NCI-H2171 (cell line): ENCODE measurements around the gene DCLK2.
"Not testable (repeated sequence)": the region's sequence is repeated elsewhere in the genome, so short reads cannot be mapped to it uniquely, and the experiment has no call there.

ENCODE experiments used
- DNase-seq: peaks from one replicate; lab custom pipeline; 2025; lab: John Stamatoyannopoulos, UW

DCLK2 gene

GRCh38 chr4:150152766-150153165, 74.5 kb downstream of the DCLK2 start:
- no peak for DNase-seq

DNA sequence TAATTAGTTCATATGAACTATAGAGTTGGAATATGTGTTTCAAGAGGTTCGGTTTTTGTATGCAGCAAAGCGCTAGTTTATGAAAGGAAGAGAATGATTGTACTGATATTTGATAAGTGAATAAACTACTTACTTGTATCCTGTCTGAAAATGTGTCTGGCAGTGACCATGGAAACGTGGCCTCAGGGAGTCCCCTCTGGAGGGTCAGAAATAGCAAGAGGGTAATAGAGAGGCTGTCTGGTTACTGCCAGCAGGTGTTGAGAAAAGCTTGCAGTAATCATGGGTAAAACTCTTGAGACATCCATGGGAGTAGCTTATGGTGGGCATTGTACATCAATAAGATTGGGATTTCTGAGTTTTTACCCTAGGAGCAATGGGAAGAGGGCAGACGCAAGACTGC, 77.1 kb downstream of the DCLK2 start:
- DNase-seq = no peak

- no peak for DNase-seq
Measured at GRCh38 chr4:150156543-150156942, 78.3 kb downstream of the DCLK2 start.

DNA sequence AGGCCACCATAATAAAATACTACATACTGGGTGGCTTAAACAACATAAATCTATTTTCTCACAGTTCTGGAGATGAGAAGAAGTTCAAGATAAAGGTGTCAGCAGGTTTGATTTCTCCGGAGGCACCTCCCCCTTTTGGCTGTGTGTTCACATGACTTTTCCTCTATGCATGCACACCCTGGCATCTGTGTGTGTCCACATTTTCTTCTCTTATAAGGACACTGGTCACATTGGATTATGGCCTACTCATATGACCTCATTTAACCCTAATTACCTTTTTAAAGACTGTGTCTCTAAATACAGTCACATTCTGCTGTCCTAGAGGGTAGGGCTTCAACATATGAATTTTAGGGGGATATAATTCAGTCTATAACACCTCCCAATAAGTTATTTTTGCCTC, 79.8 kb downstream of the DCLK2 start:
- no peak for DNase-seq

- no peak for DNase-seq
Measured at GRCh38 chr4:150160473-150160872, 82.2 kb downstream of the DCLK2 start.

DNA sequence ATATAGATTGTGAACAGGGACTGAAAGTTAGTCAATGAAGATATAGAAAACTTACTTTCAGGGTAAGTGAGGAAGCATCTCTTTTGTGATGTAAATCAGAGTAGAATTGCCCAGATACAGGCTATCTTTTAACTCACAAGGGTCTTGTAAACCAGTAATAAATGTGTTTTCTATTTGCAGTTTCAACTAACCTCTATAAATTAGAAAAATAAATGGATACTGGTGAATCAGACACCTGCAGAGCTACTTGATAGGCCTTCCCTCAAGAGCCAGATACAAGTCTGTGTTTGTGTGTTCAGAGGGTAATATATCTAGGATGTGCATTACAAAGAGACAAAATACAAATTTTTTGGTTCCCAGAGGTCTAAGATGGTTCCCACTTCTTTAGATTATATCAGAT, 82.9 kb downstream of the DCLK2 start:
- DNase-seq = no peak

- not testable (repeated sequence) for DNase-seq
Measured at GRCh38 chr4:150162020-150162419, 83.8 kb downstream of the DCLK2 start.

DNA sequence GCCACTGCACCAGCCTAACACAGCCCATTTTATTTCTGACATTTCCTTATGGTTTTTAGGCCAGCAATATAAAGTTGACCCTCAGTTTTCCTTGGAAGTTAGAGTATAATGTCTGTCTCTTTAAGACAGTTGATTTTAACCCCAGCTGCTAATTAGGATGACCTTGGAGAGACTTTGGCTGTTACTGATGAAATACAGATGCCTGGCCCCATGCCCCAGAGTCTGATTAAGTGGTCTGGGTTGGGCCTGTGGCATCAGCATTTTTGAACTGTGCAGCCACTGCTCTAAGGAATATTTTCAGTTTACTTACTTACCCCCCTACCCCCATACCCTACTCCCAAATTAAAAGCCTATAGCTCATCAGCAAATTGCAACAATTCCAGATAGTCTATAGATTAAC, 85.8 kb downstream of the DCLK2 start:
- no peak for DNase-seq

DNA sequence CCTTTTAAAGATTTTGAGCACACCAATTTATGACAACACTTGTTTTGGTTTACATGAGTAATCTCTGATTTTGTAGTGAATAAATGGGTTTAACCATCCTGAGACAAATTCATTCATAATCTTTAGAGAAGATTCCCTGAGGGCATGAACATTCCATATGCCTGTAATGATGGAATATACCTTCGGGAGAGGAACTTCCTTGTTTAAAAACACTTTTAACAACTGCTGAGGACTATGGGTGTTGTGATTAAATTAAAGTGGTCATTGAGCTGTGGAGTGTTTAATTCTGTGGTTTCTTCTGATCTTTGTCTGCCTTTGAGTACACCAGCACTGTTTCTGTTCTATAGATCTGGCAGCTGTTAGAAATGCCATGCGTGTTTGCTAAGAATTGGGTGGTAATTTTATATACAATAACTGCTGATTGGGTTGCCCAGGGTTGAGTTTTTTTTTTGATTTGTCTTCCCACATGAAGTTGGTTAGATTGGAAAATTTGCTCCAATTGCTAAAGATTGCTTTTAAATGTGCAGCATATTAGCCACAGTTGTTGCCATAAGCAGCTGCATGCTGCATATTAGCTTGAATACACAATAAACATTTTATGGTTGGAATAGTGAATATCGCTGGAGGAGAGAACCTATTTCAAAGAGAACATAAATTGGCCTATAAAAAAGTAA, 86.8 kb downstream of the DCLK2 start:
- DNase-seq = no peak

- no peak for DNase-seq
Measured at GRCh38 chr4:150167054-150167453, 88.8 kb downstream of the DCLK2 start.

DNA sequence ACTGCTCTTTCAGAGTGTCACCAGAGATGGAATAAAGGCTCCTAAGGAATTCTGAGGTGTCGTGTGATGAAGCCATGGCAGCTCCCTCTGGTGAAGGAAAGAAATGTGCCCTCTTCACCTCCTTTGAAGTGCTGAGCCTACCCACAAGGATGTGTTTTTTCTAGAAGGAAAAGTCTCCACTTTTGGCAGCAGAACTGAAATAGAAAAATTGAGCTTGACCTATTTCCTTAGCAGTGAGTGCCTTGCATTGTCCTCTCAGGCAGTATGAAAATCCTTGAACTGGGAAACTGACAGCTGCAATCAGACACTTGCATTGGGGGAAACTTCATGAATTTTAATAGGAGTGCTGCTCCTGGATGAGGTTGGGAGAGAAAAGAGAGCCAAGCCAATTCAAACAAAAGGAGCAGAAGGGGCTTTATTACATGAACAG, 95.2 kb downstream of the DCLK2 start:
- DNase-seq = no peak

DNA sequence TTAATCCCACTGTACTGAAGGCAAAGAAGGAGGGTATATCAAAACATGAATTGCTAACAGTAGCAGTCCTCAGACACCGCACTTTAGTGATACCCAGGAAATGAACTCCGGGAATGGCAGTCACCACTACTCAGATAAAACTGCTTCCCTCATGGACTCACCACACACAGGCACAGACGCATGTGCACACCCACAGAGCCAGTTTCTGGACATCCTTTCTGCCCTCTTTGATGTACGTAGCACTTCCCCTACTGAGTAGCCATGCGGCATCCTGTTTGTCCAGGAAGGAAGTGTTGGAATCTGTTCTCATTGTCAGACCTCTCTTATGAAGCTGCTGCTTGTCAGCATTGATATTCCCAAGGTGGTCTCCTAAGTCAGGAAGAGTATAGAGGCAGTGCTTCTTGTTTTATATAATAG, 95.7 kb downstream of the DCLK2 start:
- no peak for DNase-seq

DNA sequence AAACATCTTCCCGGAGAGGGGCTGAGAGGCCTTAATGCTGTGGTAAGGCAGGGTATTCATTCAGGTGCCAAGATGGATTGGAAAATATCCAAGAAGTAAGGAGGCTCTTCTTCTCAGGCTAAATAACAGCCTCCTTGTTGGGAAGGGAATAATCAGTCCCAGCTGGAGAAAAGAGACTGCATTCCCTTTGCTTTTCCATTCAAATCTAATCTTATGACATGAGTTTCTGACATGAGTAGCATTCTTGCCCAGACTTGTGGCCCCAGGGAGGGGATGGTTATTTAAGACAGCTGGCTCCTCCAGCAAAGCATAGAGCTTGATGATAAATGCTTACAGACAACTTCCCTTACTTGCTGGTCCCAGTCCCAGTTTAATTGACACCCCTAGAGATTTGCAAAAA, 98.3 kb downstream of the DCLK2 start:
- DNase-seq = peak; percentile 13

- no peak for DNase-seq
Measured at GRCh38 chr4:150178161-150178560, 99.9 kb downstream of the DCLK2 start.

DNA sequence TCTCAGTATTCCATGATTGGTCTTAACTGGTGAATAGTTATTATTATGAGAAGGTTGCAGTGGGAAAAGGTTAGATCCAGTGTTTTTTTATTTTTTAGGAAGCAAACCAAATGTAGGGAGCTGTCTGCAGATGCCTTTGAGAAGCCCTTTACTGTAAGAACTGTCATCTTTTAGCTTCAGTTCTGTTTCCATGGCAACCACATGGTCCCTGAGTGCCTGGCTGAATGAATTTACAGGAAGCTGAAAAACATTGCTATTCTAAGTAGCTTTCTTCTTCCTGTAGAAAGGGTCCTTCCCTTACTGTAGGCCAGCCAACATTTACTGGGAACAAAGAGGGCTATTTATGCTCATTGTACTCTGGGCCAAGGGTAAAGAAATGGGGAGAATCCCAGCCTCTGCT, 103.3 kb downstream of the DCLK2 start:
- DNase-seq = no peak

- no peak for DNase-seq
Measured at GRCh38 chr4:150182794-150183193, 104.5 kb downstream of the DCLK2 start.

DNA sequence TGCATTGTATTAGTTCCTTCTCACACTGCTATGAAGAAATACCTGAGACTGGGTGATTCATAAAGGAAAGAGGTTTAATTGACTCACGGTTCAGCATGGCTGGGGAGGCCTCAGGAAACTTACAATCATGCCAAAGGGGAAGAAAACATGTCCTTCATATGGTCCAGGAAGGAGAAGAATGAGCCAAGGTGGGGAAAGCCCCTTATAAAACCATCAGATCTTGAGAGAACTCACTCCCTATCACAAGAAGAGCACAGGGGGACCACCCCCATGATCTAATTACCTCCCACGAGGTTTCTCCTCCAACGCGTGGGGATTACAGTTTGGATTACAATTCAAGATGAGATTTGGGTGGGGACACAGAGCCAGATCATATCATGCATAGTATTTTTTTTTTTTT, 106.8 kb downstream of the DCLK2 start:
- not testable (repeated sequence) for DNase-seq

DNA sequence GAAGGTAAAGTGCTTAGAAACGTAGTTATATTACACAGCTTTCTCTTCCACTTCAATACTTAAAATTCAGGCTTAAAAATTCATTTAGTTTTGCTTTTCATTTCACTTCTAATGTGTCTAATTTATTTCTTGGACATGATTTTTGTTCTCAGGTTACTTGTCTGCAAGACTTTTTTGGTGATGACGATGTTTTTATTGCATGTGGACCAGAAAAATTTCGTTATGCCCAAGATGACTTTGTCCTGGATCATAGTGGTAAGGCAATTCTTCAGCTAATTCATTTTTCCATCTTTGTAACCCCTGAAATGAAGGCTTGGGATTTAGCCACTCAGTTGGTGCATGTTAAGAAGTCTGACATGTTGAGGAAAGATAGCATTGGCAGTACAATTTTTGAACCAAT, 114.7 kb downstream of the DCLK2 start:
- no peak for DNase-seq

DNA sequence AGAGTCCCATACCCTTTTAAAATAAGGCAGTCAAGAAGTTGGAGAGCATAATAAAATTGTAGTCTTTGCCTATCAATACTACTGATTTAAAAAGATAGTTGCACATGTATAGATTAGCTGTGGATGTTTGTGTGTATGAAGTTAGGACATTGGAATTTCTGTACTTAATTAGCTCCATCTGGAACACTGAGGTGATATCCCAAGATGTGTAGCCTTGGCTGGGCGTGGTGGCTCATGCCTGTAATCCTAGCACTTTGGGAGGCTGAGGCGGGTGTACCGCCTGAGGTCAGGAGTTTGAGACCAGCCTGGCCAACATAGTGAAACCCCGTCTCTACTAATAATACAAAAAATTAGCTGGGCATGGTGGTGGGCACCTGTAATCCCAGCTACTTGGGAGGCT, 119.0 kb downstream of the DCLK2 start:
- not testable (repeated sequence) for DNase-seq

DNA sequence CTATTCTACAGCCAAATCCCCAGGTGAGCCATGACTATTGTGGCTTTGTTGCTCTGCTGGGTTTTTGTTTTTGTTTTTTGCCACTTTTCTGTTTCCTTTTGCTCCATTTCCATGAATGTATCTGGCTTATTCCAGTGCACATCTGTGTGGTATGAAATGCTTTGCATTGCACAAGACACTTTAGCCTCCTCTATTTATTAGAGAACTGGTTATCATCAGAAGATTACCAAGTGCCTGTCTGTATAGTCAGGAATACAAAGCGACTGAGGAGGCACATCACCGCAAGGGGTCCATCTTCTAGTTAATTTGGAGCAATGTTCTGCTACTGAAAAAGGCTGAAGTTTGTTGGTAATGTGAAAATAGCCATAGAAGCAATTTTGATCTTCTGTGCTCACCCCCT, 120.8 kb downstream of the DCLK2 start:
- no peak for DNase-seq

DNA sequence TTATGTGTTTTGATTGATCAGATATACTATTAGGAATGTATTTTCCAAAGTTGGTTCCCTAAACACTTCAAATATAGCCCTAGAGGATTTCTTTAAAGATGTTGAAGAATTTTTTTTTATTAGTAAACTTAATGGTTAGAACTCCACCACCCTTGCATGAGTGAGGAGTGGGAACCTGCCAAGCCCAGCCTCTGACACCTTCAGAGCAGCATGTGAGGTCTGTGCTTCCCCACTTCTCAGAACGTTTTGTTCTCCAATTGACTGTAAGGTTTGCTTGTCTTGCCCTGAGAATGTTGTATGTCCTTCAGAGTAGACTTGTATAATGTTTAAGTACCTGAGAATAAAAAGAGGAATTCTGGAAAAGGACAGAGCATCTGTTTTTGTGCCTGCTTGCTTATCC, 126.8 kb downstream of the DCLK2 start:
- DNase-seq = no peak

DNA sequence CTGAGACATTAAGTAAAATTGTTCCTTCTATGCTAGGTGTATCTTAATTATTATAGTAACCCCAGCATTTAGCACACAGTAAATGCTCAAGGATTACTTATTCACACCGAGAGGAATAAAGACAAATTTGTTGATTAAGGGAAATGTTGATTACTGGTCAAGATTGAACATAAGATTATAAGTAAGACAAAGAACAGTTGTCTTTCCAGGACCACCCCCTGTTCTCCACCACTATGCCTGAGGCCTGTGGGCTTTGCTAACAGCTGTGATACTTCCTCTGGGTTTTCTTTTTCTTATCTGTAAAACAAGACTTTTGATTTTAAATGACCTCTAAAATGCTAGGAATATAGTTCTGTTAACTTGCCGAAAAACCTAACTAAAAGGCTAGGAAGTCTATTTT, 128.0 kb downstream of the DCLK2 start:
- no peak for DNase-seq

GRCh38 chr4:150206954-150207353, 128.7 kb downstream of the DCLK2 start:
- DNase-seq = no peak

DNA sequence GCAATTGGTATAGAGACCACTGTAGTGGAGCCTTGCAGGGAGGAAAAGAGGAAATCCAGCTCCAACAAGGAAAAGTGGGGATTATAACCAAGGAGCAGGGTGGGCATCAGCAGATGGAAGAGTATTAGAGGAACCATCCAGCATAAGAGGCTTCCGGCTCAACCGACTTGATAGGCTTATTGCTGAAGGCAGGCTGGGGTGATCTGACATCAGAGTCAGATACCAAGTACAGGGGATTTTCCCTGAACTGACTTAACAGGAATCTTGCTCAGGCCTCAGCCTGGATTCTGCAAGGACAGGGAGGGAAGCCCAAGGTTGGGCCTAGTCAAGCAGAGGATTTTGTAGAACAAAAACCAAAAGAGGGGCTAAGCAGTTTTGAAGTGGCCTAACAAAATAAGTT, 129.6 kb downstream of the DCLK2 start:
- DNase-seq = no peak
